Measurements from ENCODE around the gene L3MBTL2.

DNA sequence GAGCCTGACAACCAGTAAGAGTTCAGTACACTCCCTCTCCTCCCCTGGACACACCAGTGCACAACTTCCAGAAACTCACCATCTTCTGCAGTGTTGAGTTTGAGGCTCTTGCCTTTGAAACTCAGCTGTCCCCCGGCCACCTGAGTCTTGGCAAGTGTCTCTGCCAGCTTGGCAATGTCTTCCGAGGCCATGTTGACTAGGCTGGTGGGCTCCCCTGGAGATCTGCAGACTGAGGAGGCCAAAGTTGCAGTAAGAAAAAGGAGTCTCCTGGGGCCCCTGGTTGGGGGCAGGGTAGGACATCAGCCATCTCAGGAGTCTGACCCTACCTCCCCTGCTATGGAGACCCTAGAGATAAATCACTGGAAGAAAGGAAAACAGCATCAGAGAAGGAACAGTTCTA lies 75.7 kb downstream of the L3MBTL2 start:
- TF ChIP-seq YY1 (IDR thresholded peaks at IDR 0.05; ENCODE audit: low read depth) (no peak), NFIC (IDR thresholded peaks at IDR 0.05) (no peak), CREB1 (IDR thresholded peaks at IDR 0.05; ENCODE audit: low read depth) (no peak)
